Heart left ventricle (tissue), 13 donors: Measurements from ENCODE around the gene KPNA6.

ENCODE experiments used
- POLR2A ChIP-seq, 2 donors: fragments of 450-650 bp; IDR thresholded peaks; one replicate each; pipeline ENCODE4 v1.6.1; 2017; ENCODE audit warnings: antibody characterized with exemption in 2 of 2, mild to moderate bottlenecking in 2 of 2, moderate library complexity in 2 of 2
- TF ChIP-seq, protein P1 (sequence below), 12 donors: fragments of 200-600 bp; sonication (generic) in 4 of 12; IDR thresholded peaks; one replicate each; pipeline versions ENCODE4 v1.5.0 to v1.8.0; 2018 to 2022; ENCODE audit warnings: antibody characterized with exemption in 12 of 12, mild to moderate bottlenecking in 5 of 12
- donor health status: ischemic (EF 13 %, LVEDD 7.1; RV severe dilation, severe dysfunction).
- donor health status: DM: no; HTN: yes; CAD: no.
- donor health status: DM: no; HTN: no; CAD: no.
- donor health status: ischemic (EF 25% LVEDD 6.9; RV normal size, moderate dysfunction).
- donor health status: ischemic (EF 25% LVEDD 5.7; RV mildly dilated, moderate dysfunction).
- donor health status: ischemic (EF 35%, LVEDD 5.7; RV mildly dilated, moderate dysfunction).
- donor health status: nonischemic (EF 11% LVEDD 7.7; RV severe dilation, severe dysfunction).
- donor health status: DM: yes; HTN: yes; CAD: no.
- donor health status: PGD.
- donor health status: ischemic (EF 29% LVEDD 5.4; RV normal size, mild dysfunction).
- donor health status: nonischemic (EF 23%, LVEDD 6.1; RV moderate dilation, normal function).

DNA sequence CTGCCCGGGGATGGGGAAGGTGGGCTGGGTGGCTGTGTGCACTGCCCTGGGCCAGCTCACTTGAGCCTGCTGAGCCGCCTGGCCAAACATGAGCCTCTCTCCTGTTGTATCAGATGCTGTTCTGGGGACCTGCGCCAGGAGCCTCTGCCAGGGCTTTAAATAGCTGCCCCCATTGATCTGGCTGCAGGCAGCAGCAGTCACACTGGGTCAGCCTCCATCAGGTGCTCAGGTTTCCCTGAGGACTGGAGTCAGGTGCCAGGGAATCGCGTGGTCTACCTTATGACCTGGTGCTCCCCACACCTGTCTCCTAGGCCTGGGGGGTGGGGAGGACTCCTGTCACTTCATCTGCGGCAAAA is 91.8 kb downstream of the KPNA6 start:
- TF ChIP-seq, protein P1, sequence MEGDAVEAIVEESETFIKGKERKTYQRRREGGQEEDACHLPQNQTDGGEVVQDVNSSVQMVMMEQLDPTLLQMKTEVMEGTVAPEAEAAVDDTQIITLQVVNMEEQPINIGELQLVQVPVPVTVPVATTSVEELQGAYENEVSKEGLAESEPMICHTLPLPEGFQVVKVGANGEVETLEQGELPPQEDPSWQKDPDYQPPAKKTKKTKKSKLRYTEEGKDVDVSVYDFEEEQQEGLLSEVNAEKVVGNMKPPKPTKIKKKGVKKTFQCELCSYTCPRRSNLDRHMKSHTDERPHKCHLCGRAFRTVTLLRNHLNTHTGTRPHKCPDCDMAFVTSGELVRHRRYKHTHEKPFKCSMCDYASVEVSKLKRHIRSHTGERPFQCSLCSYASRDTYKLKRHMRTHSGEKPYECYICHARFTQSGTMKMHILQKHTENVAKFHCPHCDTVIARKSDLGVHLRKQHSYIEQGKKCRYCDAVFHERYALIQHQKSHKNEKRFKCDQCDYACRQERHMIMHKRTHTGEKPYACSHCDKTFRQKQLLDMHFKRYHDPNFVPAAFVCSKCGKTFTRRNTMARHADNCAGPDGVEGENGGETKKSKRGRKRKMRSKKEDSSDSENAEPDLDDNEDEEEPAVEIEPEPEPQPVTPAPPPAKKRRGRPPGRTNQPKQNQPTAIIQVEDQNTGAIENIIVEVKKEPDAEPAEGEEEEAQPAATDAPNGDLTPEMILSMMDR (IDR thresholded peaks at IDR 0.05) = no peak
- TF ChIP-seq POLR2A (IDR thresholded peaks at IDR 0.05) = no peak
